Mesendoderm (in vitro differentiated cells): ENCODE measurements around the gene TRMT10A.

Experiments
- DNase-seq: peaks from one replicate; pipeline ENCODE4 v3.0.0; 2013
- H2AK5ac ChIP-seq: 2 replicates; pipeline ENCODE4 v1.6.1; 2013; ENCODE audit warnings: low read length, inconsistent platforms
- H2BK120ac ChIP-seq: 2 replicates; pipeline ENCODE4 v1.6.1; 2013; ENCODE audit warnings: low read depth, mild to moderate bottlenecking, low read length, moderate library complexity, mixed read lengths
- H2BK15ac ChIP-seq: replicated peaks from 2 replicates; pipeline ENCODE4 v1.6.1; 2013; ENCODE audit warnings: low read depth, mild to moderate bottlenecking, moderate library complexity
- H2BK5ac ChIP-seq: 2 replicates; pipeline ENCODE4 v1.6.1; 2013; ENCODE audit warnings: low read length, inconsistent platforms
- H3K18ac ChIP-seq: 2 replicates; pipeline ENCODE4 v1.6.1; 2013; ENCODE audit warnings: mild to moderate bottlenecking, low read length, mixed read lengths
- H3K23ac ChIP-seq: one replicate; pipeline ENCODE4 v1.6.1; 2013; ENCODE audit warnings: low read length
- H3K27ac ChIP-seq: 2 replicates; pipeline ENCODE4 v1.5.1; 2013; ENCODE audit warnings: low read depth, mild to moderate bottlenecking, inconsistent platforms, low read length, moderate library complexity
- H3K27me3 ChIP-seq: 2 replicates; pipeline ENCODE4 v1.6.1; 2013; ENCODE audit warnings: low read length, control low read depth, mild to moderate bottlenecking, inconsistent platforms; ENCODE audit not compliant: insufficient read depth, poor library complexity
- H3K36me3 ChIP-seq: 2 replicates; pipeline ENCODE4 v1.6.1; 2013; ENCODE audit warnings: low read length, inconsistent platforms; ENCODE audit not compliant: control insufficient read depth, insufficient read depth
- H3K4ac ChIP-seq: one replicate; pipeline ENCODE4 v1.6.1; 2013; ENCODE audit warnings: low read depth, mild to moderate bottlenecking, low read length, moderate library complexity
- H3K4me1 ChIP-seq: 2 replicates; pipeline ENCODE4 v1.6.1; 2013; ENCODE audit warnings: low read depth, low read length, inconsistent platforms; ENCODE audit not compliant: control insufficient read depth
- H3K4me2 ChIP-seq: 2 replicates; pipeline ENCODE4 v1.6.1; 2013; ENCODE audit warnings: low read length
- H3K4me3 ChIP-seq: 2 replicates; pipeline ENCODE4 v1.5.1; 2013; ENCODE audit warnings: mild to moderate bottlenecking, low read length
- H3K56ac ChIP-seq: one replicate; pipeline ENCODE4 v1.6.1; 2013; ENCODE audit warnings: low read length
- H3K79me1 ChIP-seq: 2 replicates; pipeline ENCODE4 v1.6.1; 2013; ENCODE audit warnings: low read length, inconsistent platforms
- H3K79me2 ChIP-seq: 2 replicates; pipeline ENCODE4 v1.6.1; 2013; ENCODE audit warnings: mild to moderate bottlenecking, low read length; ENCODE audit not compliant: control insufficient read depth, insufficient read depth
- H3K9ac ChIP-seq: 2 replicates; pipeline ENCODE4 v1.6.1; 2013; ENCODE audit warnings: low read length, inconsistent platforms
- H4K5ac ChIP-seq: one replicate; pipeline ENCODE4 v1.6.1; 2013; ENCODE audit warnings: low read length
- H4K8ac ChIP-seq: one replicate; pipeline ENCODE4 v1.6.1; 2013; ENCODE audit warnings: low read depth, mild to moderate bottlenecking, control low read depth, low read length, moderate library complexity
- WGBS: extraction: QIAGEN DNeasy Blood & Tissue Kit; methylation state at CpG from one replicate; pipeline ENCODE4 v1.1.7; 2013; ENCODE audit warnings: low lambda C conversion rate, missing lambda C conversion rate; ENCODE audit not compliant: insufficient coverage; ENCODE audit errors: extremely low coverage; 5-methylcytosine and 5-hydroxymethylcytosine counted together

The TRMT10A gene

DNA sequence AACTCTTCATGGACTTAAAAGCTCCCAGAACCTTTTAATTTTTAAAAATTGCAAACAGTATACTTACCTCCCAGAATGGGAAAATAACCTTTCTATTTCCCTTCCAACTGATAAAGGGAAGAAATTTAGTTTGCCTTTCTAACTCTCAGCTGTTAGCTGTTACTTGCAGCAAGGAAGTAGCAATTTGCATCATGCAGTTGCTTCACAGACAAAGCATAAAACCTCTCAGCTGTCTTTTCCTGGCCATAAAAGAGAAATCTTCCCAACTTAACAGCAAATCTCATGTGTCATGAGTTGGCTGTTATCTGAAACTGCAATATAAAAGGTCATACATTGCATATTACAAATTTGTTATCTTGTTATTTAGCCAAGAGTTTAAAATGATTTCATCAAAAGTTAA lies 34.6 kb downstream of the TRMT10A start:
- no peaks in the 10 kb centered on the region for H3K79me2 ChIP-seq
- H3K56ac ChIP-seq = no peak overlapping the region
- no peak overlapping the region for H2BK120ac ChIP-seq
- H4K8ac ChIP-seq = no peak overlapping the region
- H3K36me3 ChIP-seq = no peaks in the 10 kb centered on the region
- no peak overlapping the region for H3K4me2 ChIP-seq
- no peak overlapping the region for H4K5ac ChIP-seq
- peak; percentile 8 for DNase-seq
- no peaks in the 10 kb centered on the region for H3K79me1 ChIP-seq
- H3K27ac ChIP-seq = no peak overlapping the region
- H3K9ac ChIP-seq = no peak overlapping the region
- no peaks in the 10 kb centered on the region for H3K4me1 ChIP-seq
- H3K18ac ChIP-seq = no peak overlapping the region
- no peak overlapping the region for H2AK5ac ChIP-seq
- no peak overlapping the region for H3K4ac ChIP-seq
- H3K4me3 ChIP-seq = no peak overlapping the region
- no peak overlapping the region for H3K23ac ChIP-seq
- H2BK15ac ChIP-seq = no peak overlapping the region
- no peaks in the 10 kb centered on the region for H3K27me3 ChIP-seq
- no peak overlapping the region for H2BK5ac ChIP-seq

DNA sequence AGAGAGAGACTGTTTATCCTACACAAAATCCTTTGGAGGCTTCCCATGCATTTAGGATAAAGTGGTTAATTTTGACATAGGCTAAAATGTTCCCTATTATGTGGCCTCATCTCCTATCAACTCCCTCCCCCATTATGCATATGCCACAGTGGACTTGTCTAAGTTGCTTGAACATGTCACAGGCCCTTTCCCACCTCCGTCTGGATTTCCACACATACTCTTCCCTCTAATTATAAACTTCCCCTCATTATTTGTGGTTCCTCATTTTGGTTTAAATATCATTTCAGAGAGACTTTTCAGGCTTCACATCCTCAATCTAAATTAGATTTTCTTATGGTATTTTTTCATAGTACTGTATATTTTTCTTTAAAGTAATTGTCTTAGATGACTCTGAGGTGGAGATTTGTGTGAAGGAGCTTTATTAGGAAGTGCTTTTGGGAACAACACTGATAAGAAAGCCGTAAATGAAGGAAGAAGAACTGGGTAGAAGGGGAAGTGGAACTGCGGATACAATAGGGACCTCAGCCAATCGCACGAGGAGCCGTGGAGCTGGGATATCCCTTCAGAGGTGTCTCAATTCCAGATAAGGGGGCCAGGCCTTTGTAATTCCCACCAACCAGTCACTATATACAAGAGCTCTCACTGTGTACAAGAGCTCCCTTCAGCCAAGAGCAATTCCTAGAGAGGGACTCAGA lies 45.1 kb downstream of the TRMT10A start:
- H3K4me3 ChIP-seq = no peak overlapping the region
- no peaks in the 10 kb centered on the region for H3K4me1 ChIP-seq
- no peak overlapping the region for H2BK120ac ChIP-seq
- no peaks in the 10 kb centered on the region for H3K27me3 ChIP-seq
- no peaks in the 10 kb centered on the region for H3K79me1 ChIP-seq
- H2BK15ac ChIP-seq = no peak overlapping the region
- H3K79me2 ChIP-seq = no peaks in the 10 kb centered on the region
- no peak overlapping the region for H4K8ac ChIP-seq
- no CpG with 5 or more reads among the region's 6 CpGs for WGBS
- DNase-seq = peak; percentile 11
- no peak overlapping the region for H4K5ac ChIP-seq
- no peak overlapping the region for H3K9ac ChIP-seq
- H2BK5ac ChIP-seq = no peak overlapping the region
- no peak overlapping the region for H3K4me2 ChIP-seq
- H3K18ac ChIP-seq = no peak overlapping the region
- H3K23ac ChIP-seq = no peak overlapping the region
- H3K4ac ChIP-seq = no peak overlapping the region
- no peak overlapping the region for H3K56ac ChIP-seq
- H2AK5ac ChIP-seq = no peak overlapping the region
- no peak overlapping the region for H3K27ac ChIP-seq
- H3K36me3 ChIP-seq = no peaks in the 10 kb centered on the region

DNA sequence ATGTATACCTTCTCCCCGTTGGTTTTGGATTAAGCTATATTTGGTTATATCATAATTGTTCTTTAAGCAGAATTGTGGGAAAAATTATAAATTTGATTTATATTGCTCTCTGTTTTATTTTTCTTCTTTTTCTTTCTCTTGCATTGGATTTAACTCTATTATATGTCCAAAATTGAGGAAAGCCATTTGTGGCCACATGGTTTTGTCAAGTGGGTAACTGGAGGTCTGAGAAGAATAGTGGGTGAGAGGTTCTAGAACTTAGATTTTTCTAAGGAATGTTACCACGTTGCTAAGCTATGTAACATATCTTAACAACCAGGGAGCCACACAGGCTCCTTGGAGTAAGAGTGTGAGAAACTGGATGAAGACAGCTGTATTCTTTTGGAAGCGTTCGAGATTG lies 53.1 kb downstream of the TRMT10A start, which contains the start of gene C4orf17:
C4orf17 (plus strand) TSS at position 301 of the 400 bp plus-strand sequence. CDS start 2,061 bp downstream, outside the sequence.
- Histone ChIP-seq H3K23ac (no peak within 1 kb of the TSS), H4K8ac (no peak within 1 kb of the TSS), H3K79me2 (no peaks in the 10 kb centered on the region), H3K79me1 (no peaks in the 10 kb centered on the region), H3K36me3 (no peaks in the 10 kb centered on the region), H3K4me3 (no peak within 1 kb of the TSS), H2BK5ac (no peak within 1 kb of the TSS), H2AK5ac (no peak within 1 kb of the TSS), H3K4me2 (no peak within 1 kb of the TSS), H3K56ac (no peak within 1 kb of the TSS), H3K18ac (no peak within 1 kb of the TSS), H3K27ac (no peak within 1 kb of the TSS), H2BK15ac (no peak within 1 kb of the TSS), H3K9ac (no peak within 1 kb of the TSS), H2BK120ac (no peak within 1 kb of the TSS), H3K4me1 (no peaks in the 10 kb centered on the region), H3K27me3 (no peaks in the 10 kb centered on the region), H3K4ac (no peak within 1 kb of the TSS), H4K5ac (no peak within 1 kb of the TSS)
- DNase-seq = no peak
- no CpG with 5 or more reads among the region's 4 CpGs for WGBS

DNA sequence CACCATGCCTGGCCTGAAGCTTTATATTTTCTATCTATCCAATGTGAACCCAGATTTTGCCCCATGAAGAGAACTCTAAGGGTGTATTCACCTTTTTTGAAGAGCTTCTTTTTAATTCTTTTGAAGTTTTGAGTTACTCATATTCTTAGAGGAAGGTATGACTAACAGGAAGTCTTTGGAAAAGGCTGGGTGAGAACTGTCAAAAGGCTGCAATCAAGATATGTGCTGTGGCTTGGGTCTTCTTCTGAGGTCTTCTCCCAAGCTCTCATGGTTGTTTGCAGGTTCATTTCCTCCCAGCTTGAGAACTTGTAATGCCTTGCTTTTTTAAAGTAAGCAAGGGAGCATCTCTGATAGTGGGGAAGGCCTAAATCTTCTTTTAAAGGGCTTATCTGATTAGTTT lies 56.1 kb downstream of the TRMT10A start:
- Histone ChIP-seq H3K4me1 (no peaks in the 10 kb centered on the region), H3K4me3 (no peak overlapping the region), H3K23ac (no peak overlapping the region)

DNA sequence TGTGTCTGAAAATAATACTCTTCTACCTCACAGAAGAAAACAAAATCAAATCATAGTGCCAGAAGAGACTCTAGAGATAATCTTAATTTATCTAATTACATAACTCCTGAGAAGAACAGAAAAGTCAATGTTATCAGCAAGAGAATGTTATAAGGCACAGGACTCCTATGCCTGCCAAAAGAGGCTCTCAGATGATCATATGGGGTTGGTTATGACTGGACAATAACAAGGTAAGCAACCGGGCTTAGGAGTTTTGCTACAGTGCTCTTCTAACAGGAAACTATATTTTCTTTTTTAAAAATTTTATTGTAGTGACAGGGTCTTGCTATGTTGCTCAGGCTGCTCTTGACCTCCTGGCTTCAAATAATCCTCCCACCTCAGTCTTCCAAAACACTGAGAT lies 56.5 kb downstream of the TRMT10A start:
- H3K27me3 ChIP-seq = no peaks in the 10 kb centered on the region
- H3K56ac ChIP-seq = no peak overlapping the region
- no peak for DNase-seq
- H4K8ac ChIP-seq = no peak overlapping the region
- no peak overlapping the region for H3K23ac ChIP-seq
- H3K4me3 ChIP-seq = no peak overlapping the region
- H3K4me2 ChIP-seq = no peak overlapping the region
- no peak overlapping the region for H2BK15ac ChIP-seq
- H3K79me2 ChIP-seq = no peaks in the 10 kb centered on the region
- H3K9ac ChIP-seq = no peak overlapping the region
- H3K36me3 ChIP-seq = no peaks in the 10 kb centered on the region
- H3K4ac ChIP-seq = no peak overlapping the region
- H3K27ac ChIP-seq = no peak overlapping the region
- H2BK120ac ChIP-seq = no peak overlapping the region
- H3K4me1 ChIP-seq = no peaks in the 10 kb centered on the region
- H2AK5ac ChIP-seq = no peak overlapping the region
- H2BK5ac ChIP-seq = no peak overlapping the region
- no peak overlapping the region for H4K5ac ChIP-seq
- no peaks in the 10 kb centered on the region for H3K79me1 ChIP-seq
- no CpG with 5 or more reads among the region's 1 CpG for WGBS
- H3K18ac ChIP-seq = no peak overlapping the region

More for the DNA sequence above, 56.1 kb downstream of the TRMT10A start:
- Histone ChIP-seq H3K36me3 (no peaks in the 10 kb centered on the region), H3K27ac (no peak overlapping the region), H3K56ac (no peak overlapping the region), H3K27me3 (no peaks in the 10 kb centered on the region), H4K8ac (no peak overlapping the region), H3K79me2 (no peaks in the 10 kb centered on the region), H2AK5ac (no peak overlapping the region), H2BK15ac (no peak overlapping the region), H2BK5ac (no peak overlapping the region), H3K9ac (no peak overlapping the region), H3K79me1 (no peaks in the 10 kb centered on the region), H4K5ac (no peak overlapping the region), H3K4me2 (no peak overlapping the region), H2BK120ac (no peak overlapping the region), H3K18ac (no peak overlapping the region), H3K4ac (no peak overlapping the region)
- peak; percentile 51 for DNase-seq

DNA sequence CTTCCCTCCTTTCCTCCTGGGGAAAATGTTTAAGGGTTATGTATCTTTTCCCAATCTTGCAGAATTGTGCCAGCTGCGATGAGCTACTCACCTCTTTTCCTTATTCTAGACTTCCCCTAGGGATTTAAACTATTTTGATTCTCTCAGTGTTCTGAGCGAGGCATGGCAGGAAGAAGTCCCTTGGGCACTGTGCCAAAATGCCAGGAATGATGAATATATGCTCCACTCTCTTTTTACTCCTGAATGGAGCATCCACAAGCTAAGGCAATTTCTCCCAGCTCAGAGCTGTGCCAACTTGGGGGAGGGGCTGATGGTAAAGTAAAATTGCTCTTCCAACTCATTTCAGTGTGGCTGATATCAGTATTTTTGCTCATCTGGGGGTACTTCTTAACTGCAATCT lies 57.1 kb downstream of the TRMT10A start:
- H3K4me1 ChIP-seq = no peaks in the 10 kb centered on the region
- no peak overlapping the region for H3K4me3 ChIP-seq
- H3K18ac ChIP-seq = no peak overlapping the region
- no peak overlapping the region for H2AK5ac ChIP-seq
- no peak overlapping the region for H2BK15ac ChIP-seq
- H2BK5ac ChIP-seq = no peak overlapping the region
- H3K79me2 ChIP-seq = no peaks in the 10 kb centered on the region
- H3K23ac ChIP-seq = no peak overlapping the region
- H3K36me3 ChIP-seq = no peaks in the 10 kb centered on the region
- H3K56ac ChIP-seq = no peak overlapping the region
- no peak for DNase-seq
- H2BK120ac ChIP-seq = no peak overlapping the region
- H3K9ac ChIP-seq = no peak overlapping the region
- H3K4ac ChIP-seq = no peak overlapping the region
- no peaks in the 10 kb centered on the region for H3K79me1 ChIP-seq
- no CpG with 5 or more reads among the region's 2 CpGs for WGBS
- no peak overlapping the region for H3K27ac ChIP-seq
- no peak overlapping the region for H3K4me2 ChIP-seq
- no peak overlapping the region for H4K5ac ChIP-seq
- H3K27me3 ChIP-seq = no peaks in the 10 kb centered on the region
- H4K8ac ChIP-seq = no peak overlapping the region
